SK-N-SH treated with all-trans-retinoic acid at 6 μM for 48 hours (cell line): ENCODE data around the gene SH3PXD2B.

Source experiments
- ARNTL ChIP-seq: fragments of 450-650 bp; formaldehyde crosslinking; IDR thresholded peaks from 2 replicates; pipeline ENCODE4 v1.5.0; 2020; ENCODE audit warnings: low read depth, mild to moderate bottlenecking, moderate library complexity, borderline replicate concordance
- CSDC2 ChIP-seq: fragments of 250-450 bp; sonication (Bioruptor Pico); IDR thresholded peaks from 2 replicates; pipeline ENCODE4 v1.5.0; 2020; ENCODE audit warnings: mild to moderate bottlenecking, moderate library complexity
- GLIS3 ChIP-seq: fragments of 250-450 bp; sonication (Bioruptor Pico); IDR thresholded peaks from 2 replicates; pipeline ENCODE4 v1.5.0; 2020; ENCODE audit warnings: mild to moderate bottlenecking, moderate library complexity
- OSR1 ChIP-seq: fragments of 250-450 bp; sonication (Bioruptor Pico); IDR thresholded peaks from 2 replicates; pipeline ENCODE4 v1.8.0; 2022; ENCODE audit warnings: moderate library complexity, mild to moderate bottlenecking, inconsistent platforms
- PATZ1 ChIP-seq: fragments of 250-450 bp; sonication (Bioruptor Pico); IDR thresholded peaks from 2 replicates; pipeline ENCODE4 v1.8.0; 2020; ENCODE audit warnings: mild to moderate bottlenecking, moderate library complexity, borderline replicate concordance
- RARB ChIP-seq: fragments of 250-450 bp; sonication (Bioruptor Pico); IDR thresholded peaks from 2 replicates; pipeline ENCODE4 v1.8.0; 2021; ENCODE audit warnings: mild to moderate bottlenecking, moderate library complexity
- TOX ChIP-seq: fragments of 250-450 bp; sonication (Bioruptor Pico); IDR thresholded peaks from 2 replicates; pipeline ENCODE4 v1.8.0; 2021; ENCODE audit warnings: mild to moderate bottlenecking, moderate library complexity, borderline replicate concordance
- ZC3H10 ChIP-seq: fragments of 250-450 bp; sonication (Bioruptor Pico); IDR thresholded peaks from 2 replicates; pipeline ENCODE4 v1.5.1; 2021; ENCODE audit warnings: mild to moderate bottlenecking, moderate library complexity
- ZFP3 ChIP-seq: fragments of 250-450 bp; sonication (Bioruptor Pico); IDR thresholded peaks from 2 replicates; pipeline ENCODE4 v1.5.0; 2020; ENCODE audit warnings: mild to moderate bottlenecking, moderate library complexity
- ZFP30 ChIP-seq: fragments of 450-650 bp; formaldehyde crosslinking; IDR thresholded peaks from 2 replicates; pipeline ENCODE4 v1.5.0; 2022; ENCODE audit warnings: mild to moderate bottlenecking, moderate library complexity

- TF ChIP-seq CSDC2 (CRISPR knock-in tag) = no peak
- TF ChIP-seq OSR1 (CRISPR knock-in tag) = no peak
- TF ChIP-seq ZC3H10 = no peak
- no peak for TF ChIP-seq ZFP30
- no peak for TF ChIP-seq PATZ1
- no peak for TF ChIP-seq ARNTL (CRISPR knock-in tag)
- TF ChIP-seq TOX = no peak
- TF ChIP-seq GLIS3 (CRISPR knock-in tag) = no peak
- no peak for TF ChIP-seq RARB
- TF ChIP-seq ZFP3 (CRISPR knock-in tag) = no peak
These were observed 3.2 kb downstream of the SH3PXD2B start for GRCh38 chr5:172450861-172451695.
